ENCODE measurements around the gene C7orf25.

Gene C7orf25

GRCh38 chr7:42929449-42929848 is 17.6 kb upstream of the C7orf25 start:
- DNase-seq (ENCODE audit: low spot score): no peak
- no peak for TF ChIP-seq CTCF (IDR thresholded peaks at IDR 0.05)
- Histone ChIP-seq H3K27ac (no peak overlapping the region), H3K4me3 (no peak overlapping the region)

DNA sequence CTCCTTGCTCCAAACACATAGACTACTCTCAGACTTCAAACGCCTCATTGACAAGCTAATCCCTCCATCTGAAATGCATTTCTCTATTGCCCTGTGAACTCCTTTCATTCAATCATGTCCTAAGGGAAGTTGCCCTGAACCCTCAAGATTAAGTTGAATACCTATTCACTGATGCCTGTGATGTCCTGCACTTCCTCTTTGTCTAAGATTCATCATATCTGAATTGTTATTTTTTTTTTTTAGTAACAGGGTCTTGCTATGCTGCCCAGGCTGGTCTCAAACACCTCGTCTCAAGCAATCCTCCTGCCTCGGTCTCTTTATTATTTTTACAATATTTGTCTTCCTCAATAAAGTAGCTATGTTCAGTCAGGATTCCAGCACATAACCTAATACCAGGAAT is 16.9 kb upstream of the C7orf25 start:
- Histone ChIP-seq H3K4me3 (no peak overlapping the region), H3K27ac (no peak overlapping the region)
- no peak for TF ChIP-seq CTCF (IDR thresholded peaks at IDR 0.05)
- no peak for DNase-seq (ENCODE audit: low spot score)

DNA sequence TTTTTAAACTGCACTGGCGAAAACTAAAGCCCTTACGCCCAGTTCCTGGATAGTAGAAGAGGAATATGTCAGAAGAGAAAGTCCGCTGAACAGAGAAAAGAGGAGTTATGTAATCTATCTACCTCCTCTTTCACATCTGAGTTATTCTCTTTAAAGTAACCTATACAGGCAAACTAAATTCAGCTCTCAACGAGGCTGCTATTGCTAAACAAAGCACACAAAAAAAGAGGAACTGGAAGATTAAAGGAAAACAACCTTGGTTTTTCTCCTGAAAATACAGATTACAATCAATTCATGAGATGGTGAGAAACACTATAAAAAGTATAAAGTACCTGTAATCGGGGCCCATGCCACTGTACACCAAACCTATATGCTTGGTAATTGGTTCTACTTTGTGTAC is 14.3 kb upstream of the C7orf25 start:
- no peak overlapping the region for H3K27ac ChIP-seq
- TF ChIP-seq CTCF (IDR thresholded peaks at IDR 0.05): no peak
- no peak for DNase-seq (ENCODE audit: low spot score)
- H3K4me3 ChIP-seq: no peak overlapping the region

- H3K27ac ChIP-seq: no peak overlapping the region
- no peak for DNase-seq (ENCODE audit: low spot score)
- H3K4me3 ChIP-seq: no peak overlapping the region
- TF ChIP-seq CTCF (IDR thresholded peaks at IDR 0.05): no peak
Observed at GRCh38 chr7:42925630-42926029, 13.8 kb upstream of the C7orf25 start.

DNA sequence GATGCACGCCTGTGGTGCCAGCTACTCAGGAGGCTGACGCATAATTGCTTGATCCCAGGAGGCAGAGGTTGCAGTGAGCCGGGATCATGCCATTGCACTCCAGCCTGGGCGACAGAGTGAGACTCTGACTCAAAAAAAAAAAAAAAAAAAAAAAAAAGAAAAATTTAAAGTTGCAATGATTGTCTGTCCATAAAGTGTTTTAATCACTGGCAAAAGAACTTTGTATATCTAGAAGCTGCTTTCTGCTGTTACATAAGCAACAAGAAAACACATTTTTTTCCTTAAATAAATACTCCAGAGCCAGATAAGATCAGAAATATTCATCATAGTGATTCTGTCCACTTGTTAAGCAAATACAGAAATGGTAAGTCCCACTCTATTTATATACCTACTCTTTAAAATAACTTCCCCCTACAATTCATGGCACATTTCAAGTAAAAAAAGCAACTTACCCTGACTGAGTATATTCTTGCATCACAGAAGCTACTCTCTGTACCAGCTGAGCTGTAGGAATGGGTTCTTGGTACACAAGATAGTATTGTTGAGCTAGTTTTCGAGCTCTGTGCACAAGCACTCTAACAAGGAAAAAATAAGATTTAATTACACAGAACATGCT is 12.5 kb upstream of the C7orf25 start:
- H3K4me3 ChIP-seq: no peak overlapping the region
- no peak overlapping the region for H3K27ac ChIP-seq
- TF ChIP-seq CTCF (IDR thresholded peaks at IDR 0.05): no peak
- DNase-seq (ENCODE audit: low spot score): no peak

DNA sequence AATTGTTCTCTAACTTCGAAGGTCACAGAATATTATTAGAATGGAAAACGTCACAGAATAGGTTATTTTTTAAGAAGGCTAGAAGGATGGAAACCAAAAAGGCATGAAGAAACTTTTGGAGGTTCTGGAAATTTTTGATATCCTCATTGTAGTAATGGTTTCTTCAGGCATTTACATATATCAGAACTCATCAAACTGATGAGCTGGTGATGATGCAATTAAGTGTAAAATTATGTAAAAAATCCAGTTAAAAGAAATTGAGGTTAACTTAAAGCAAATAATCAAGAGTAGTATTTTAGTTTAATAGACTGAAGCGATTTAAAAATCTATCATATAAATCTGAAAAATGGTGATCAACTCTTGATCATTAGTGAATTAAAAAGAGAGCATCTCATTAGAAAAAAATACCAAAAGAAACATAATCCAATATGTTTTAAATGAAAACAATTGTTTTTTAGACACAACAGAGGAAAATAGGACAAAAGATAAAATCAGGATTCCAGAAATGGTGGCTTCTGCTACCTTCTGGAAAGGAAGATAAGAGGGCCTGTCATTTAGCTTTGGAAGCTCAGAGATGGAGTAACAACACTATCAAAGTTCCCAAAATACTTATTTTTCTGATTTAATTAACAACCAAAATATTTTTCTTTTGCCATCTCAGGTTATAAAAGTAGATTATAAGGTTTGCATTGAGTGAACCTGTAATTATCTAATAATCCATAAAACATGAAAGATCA is 10.3 kb upstream of the C7orf25 start:
- DNase-seq (ENCODE audit: low spot score): no peak
- no peak for TF ChIP-seq CTCF (IDR thresholded peaks at IDR 0.05)
- Histone ChIP-seq H3K4me3 (no peak overlapping the region), H3K27ac (no peak overlapping the region)

GRCh38 chr7:42915356-42915755 is 3.5 kb upstream of the C7orf25 start:
- Histone ChIP-seq H3K4me3 (no peak overlapping the region), H3K27ac (no peak overlapping the region)
- no peak for TF ChIP-seq CTCF (IDR thresholded peaks at IDR 0.05)
- DNase-seq (ENCODE audit: low spot score): no peak
